Prostate gland (tissue), 2 donors: Measurements from ENCODE around the gene MBNL1.

Experiments
- POLR2A ChIP-seq: fragments of 450-650 bp; IDR thresholded peaks from one replicate; pipeline ENCODE4 v1.6.1; 2016; ENCODE audit warnings: antibody characterized with exemption, mild to moderate bottlenecking
- POLR2AphosphoS5 ChIP-seq: sonication (generic); formaldehyde crosslinking; IDR thresholded peaks from one replicate; pipeline ENCODE4 v1.6.1; 2017; ENCODE audit warnings: antibody characterized with exemption
- TF ChIP-seq, protein P1 (sequence below), 4 experiments: fragments of 200-600 bp in 2 of 4; fragments of 450-650 bp in 2 of 4; sonication (generic) in 2 of 4; IDR thresholded peaks; 1 replicate in 3 of 4; 2 replicates in 1 of 4; pipeline ENCODE4 v1.5.1; 2016 to 2019; ENCODE audit warnings: antibody characterized with exemption in 4 of 4, mild to moderate bottlenecking in 2 of 4, moderate library complexity in 2 of 4

DNA sequence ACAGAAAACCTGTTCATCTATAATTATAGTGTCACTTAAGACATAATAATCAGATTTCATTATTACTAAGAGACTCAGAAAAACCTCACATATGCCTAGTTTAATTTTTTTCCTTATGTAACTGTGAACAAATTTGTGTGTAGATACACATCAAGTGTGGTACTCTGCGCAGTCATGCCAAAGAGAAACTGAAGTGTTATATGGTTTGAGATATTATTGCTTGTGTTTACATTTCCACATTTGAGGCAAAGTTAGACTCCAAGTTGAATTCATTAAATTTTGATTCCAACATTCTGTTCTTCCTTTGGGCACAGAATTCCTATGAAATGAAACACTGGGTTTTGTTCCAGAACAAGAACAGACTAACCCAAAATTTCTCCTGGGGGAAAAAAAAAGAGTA is 2.2 kb downstream of the MBNL1 start:
- TF ChIP-seq, protein P1, sequence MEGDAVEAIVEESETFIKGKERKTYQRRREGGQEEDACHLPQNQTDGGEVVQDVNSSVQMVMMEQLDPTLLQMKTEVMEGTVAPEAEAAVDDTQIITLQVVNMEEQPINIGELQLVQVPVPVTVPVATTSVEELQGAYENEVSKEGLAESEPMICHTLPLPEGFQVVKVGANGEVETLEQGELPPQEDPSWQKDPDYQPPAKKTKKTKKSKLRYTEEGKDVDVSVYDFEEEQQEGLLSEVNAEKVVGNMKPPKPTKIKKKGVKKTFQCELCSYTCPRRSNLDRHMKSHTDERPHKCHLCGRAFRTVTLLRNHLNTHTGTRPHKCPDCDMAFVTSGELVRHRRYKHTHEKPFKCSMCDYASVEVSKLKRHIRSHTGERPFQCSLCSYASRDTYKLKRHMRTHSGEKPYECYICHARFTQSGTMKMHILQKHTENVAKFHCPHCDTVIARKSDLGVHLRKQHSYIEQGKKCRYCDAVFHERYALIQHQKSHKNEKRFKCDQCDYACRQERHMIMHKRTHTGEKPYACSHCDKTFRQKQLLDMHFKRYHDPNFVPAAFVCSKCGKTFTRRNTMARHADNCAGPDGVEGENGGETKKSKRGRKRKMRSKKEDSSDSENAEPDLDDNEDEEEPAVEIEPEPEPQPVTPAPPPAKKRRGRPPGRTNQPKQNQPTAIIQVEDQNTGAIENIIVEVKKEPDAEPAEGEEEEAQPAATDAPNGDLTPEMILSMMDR (IDR thresholded peaks at IDR 0.05) = no peak
- no peak for TF ChIP-seq POLR2AphosphoS5
- no peak for TF ChIP-seq POLR2A
